Right renal cortex interstitium (tissue), 3 donors: Measurements from ENCODE around the gene ABLIM3. TPM values are rescaled to one million over a fixed set of nuclear protein-coding genes. Genes with fewer than 3 reads are reported as not detected.

Source experiments
- DNase-seq, 3 donors: peaks; one replicate each; pipeline ENCODE4 v3.0.0-alpha.2; 2013; ENCODE audit warnings: low read depth in 3 of 3, low spot score in 2 of 3
- polyA plus RNA-seq, 3 donors: library from polyadenylated mRNA; unstranded; fragments of 120-200 nt; gene quantifications; one replicate each; pipeline ENCODE4 v1.2.1, GENCODE V29; 2013; ENCODE audit not compliant: insufficient read length in 3 of 3

Gene ABLIM3
- polyA plus RNA-seq, 3 donors, result 0.82 to 1.5 (median 1.1) TPM

GRCh38 chr5:149132474-149132873, 8.8 kb upstream of the ABLIM3 start:
- DNase-seq, result no peak

GRCh38 chr5:149133795-149134777, 7.2 kb upstream of the ABLIM3 start:
- DNase-seq, result no peak

- no peak for DNase-seq
Measured at GRCh38 chr5:149134778-149135500, 6.4 kb upstream of the ABLIM3 start.

- no peak for DNase-seq
Measured at GRCh38 chr5:149135536-149136201, 5.6 kb upstream of the ABLIM3 start.

- DNase-seq, result no peak
Measured at GRCh38 chr5:149138182-149138923, 2.9 kb upstream of the ABLIM3 start.

- no peak for DNase-seq
Measured at GRCh38 chr5:149140197-149141002, 893 bp upstream of the ABLIM3 start.

GRCh38 chr5:149141957-149142851, 911 bp downstream of the ABLIM3 start:
- no peak for DNase-seq

- no peak for DNase-seq
Measured at GRCh38 chr5:149143470-149143869, 2.2 kb downstream of the ABLIM3 start.

- DNase-seq, result no peak
Measured at GRCh38 chr5:149144637-149145036, 3.3 kb downstream of the ABLIM3 start.

GRCh38 chr5:149145138-149145537, 3.8 kb downstream of the ABLIM3 start:
- no peak for DNase-seq

- no peak for DNase-seq
Measured at GRCh38 chr5:149147676-149148075, 6.4 kb downstream of the ABLIM3 start.

GRCh38 chr5:149149942-149150341, 8.6 kb downstream of the ABLIM3 start:
- DNase-seq, result no peak

- no peak for DNase-seq
Measured at GRCh38 chr5:149150457-149150856, 9.2 kb downstream of the ABLIM3 start.

- no peak for DNase-seq
Measured at GRCh38 chr5:149151717-149152116, 10.4 kb downstream of the ABLIM3 start.

- no peak for DNase-seq
Measured at GRCh38 chr5:149152317-149152746, 11.0 kb downstream of the ABLIM3 start.

GRCh38 chr5:149153193-149153750, 12.0 kb downstream of the ABLIM3 start:
- DNase-seq, result no peak

GRCh38 chr5:149153751-149154610, 12.7 kb downstream of the ABLIM3 start:
- DNase-seq, result no peak
